Left ventricle myocardium inferior (tissue), 1 donor: ENCODE results near the gene SEM1. TPM values are rescaled to one million over a fixed set of nuclear protein-coding genes. Genes with fewer than 3 reads are reported as not detected.
"Not testable (repeated sequence)": the region's sequence is repeated elsewhere in the genome, so short reads cannot be mapped to it uniquely, and the experiment has no call there.

Source experiments
- DNase-seq: peaks from one replicate; pipeline ENCODE4 v3.0.0-alpha.2; 2020
- H3K27ac ChIP-seq: fragments of 200-600 bp; replicated peaks from 2 replicates; pipeline ENCODE4 v1.8.0; 2021
- H3K27me3 ChIP-seq: fragments of 200-600 bp; 2 replicates; pipeline ENCODE4 v1.8.0; 2021; ENCODE audit warnings: low read depth
- H3K36me3 ChIP-seq: fragments of 200-600 bp; 2 replicates; pipeline ENCODE4 v1.8.0; 2021
- H3K4me1 ChIP-seq: fragments of 200-600 bp; 2 replicates; pipeline ENCODE4 v1.8.0; 2021
- H3K4me3 ChIP-seq: fragments of 200-600 bp; 2 replicates; pipeline ENCODE4 v1.8.0; 2021; ENCODE audit warnings: mild to moderate bottlenecking, moderate library complexity
- H3K9me3 ChIP-seq: fragments of 200-600 bp; replicated peaks from 2 replicates; pipeline ENCODE4 v1.8.0; 2021
- intact Hi-C: fragments of 100-400 bp; cut with micrococcal nuclease; formaldehyde crosslinking; loops from one replicate; pipeline ENCODE4 v1.11.0; 2022
- total RNA-seq: library from RNA; stranded (reverse); fragmentation: NEBNext Ultra II Directional; extraction: Animal tissue kit (Norgen Biotek cat#: 25700); gene quantifications from one replicate; pipeline ENCODE4 v1.2.1, GENCODE V29; 2021
- TF ChIP-seq, protein P1 (sequence below): fragments of 200-600 bp; IDR thresholded peaks from 2 replicates; pipeline ENCODE4 v1.8.0; 2021; ENCODE audit warnings: antibody characterized with exemption, mild to moderate bottlenecking, borderline replicate concordance
- donor health status: DM: no; HTN: yes; CAD: no; lungs with severe emphysema.

The SEM1 gene
- total RNA-seq, 1 donor from 2014 or later, result 51.0 TPM

DNA sequence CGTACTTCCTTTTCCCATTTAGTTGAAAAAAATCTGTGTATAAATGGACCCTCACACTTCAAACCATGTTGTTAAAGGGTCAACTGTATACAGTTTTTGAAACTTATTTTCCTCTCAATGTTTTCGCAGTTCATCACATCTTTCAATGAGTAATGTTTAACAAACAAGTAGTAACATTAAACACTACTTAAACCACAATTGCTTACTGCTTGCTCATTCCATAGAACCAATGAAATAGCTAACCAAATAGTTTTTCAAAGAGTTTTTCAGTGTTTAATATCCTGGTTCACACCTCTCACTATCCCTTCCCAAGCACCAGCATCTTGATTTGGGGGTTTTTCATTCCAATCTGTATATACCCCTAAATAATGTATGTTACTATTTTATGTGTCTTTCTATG lies 9.1 kb downstream of the SEM1 start:
- intact Hi-C loops, result loop anchor here (10.0 kb wide), 1 partner anchor 396 kb away; no protein-coding TSS in a partner anchor
- Histone ChIP-seq H3K4me1 (peaks cover 55% of the 10 kb centered on the region), H3K36me3 (peaks cover 3% of the 10 kb centered on the region), H3K27me3 (no peaks in the 10 kb centered on the region), H3K27ac (no peak overlapping the region), H3K4me3 (no peak overlapping the region), H3K9me3 (no peaks in the 10 kb centered on the region)
- TF ChIP-seq, protein P1, sequence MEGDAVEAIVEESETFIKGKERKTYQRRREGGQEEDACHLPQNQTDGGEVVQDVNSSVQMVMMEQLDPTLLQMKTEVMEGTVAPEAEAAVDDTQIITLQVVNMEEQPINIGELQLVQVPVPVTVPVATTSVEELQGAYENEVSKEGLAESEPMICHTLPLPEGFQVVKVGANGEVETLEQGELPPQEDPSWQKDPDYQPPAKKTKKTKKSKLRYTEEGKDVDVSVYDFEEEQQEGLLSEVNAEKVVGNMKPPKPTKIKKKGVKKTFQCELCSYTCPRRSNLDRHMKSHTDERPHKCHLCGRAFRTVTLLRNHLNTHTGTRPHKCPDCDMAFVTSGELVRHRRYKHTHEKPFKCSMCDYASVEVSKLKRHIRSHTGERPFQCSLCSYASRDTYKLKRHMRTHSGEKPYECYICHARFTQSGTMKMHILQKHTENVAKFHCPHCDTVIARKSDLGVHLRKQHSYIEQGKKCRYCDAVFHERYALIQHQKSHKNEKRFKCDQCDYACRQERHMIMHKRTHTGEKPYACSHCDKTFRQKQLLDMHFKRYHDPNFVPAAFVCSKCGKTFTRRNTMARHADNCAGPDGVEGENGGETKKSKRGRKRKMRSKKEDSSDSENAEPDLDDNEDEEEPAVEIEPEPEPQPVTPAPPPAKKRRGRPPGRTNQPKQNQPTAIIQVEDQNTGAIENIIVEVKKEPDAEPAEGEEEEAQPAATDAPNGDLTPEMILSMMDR, result no peak
- DNase-seq, result no peak

DNA sequence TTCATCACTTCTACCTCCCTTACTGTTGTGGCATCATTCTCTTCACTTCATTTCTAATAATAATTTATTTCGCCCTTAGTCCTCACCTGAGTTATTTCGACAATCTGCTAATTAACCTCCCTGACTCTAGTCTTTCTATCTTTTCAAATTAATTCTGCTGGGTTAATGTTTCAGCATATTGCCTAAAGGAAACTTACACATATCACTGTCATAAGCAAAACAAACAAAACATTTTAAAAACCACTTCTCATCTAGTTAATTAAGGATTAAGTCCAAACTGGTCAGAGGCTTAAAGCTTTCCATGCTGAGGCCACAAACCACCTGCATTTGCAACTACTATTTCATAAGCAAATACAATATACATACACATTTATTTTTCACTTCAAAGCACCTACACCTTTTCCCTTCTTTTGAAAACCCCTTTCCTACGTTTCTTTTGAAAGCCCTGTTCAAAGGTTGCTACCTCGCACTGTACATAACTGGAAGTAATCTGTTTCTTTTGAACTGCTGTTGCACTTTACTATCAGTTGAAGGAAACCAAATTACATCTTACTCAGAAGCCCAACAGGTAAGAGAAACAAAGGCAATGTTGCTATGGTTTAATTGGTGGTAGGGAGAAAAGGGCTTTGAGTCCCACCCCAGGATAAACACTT lies 10.3 kb downstream of the SEM1 start:
- intact Hi-C loops, result no loop called here
- Histone ChIP-seq H3K27me3 (no peaks in the 10 kb centered on the region), H3K4me3 (no peak overlapping the region), H3K9me3 (no peaks in the 10 kb centered on the region), H3K36me3 (peaks cover 3% of the 10 kb centered on the region), H3K4me1 (peaks cover 58% of the 10 kb centered on the region), H3K27ac (no peak overlapping the region)
- TF ChIP-seq, protein P1, result no peak
- no peak for DNase-seq

DNA sequence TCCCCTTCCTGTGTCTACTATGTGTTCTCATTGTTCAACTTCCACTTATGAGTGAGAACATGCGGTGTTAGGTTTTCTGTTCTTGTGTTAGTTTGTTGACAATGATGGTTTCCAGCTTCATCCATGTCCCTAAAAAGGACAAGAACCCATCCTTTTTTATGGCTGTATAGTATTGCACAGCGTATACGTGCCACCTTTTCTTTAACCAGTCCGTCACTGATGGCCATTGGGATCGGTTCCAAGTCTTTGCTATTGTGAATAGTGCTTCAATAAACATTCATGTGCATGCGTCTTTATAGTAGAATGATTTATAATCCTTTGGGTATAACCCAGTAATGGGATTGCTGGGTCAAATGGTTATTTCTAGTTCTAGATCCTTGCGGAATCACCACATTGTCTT lies 11.2 kb downstream of the SEM1 start:
- intact Hi-C loops, H3K27ac ChIP-seq, H3K9me3 ChIP-seq, H3K36me3 ChIP-seq, H3K27me3 ChIP-seq, DNase-seq, H3K4me3 ChIP-seq: not testable (repeated sequence)
- peaks cover 64% of the 10 kb centered on the region for H3K4me1 ChIP-seq

DNA sequence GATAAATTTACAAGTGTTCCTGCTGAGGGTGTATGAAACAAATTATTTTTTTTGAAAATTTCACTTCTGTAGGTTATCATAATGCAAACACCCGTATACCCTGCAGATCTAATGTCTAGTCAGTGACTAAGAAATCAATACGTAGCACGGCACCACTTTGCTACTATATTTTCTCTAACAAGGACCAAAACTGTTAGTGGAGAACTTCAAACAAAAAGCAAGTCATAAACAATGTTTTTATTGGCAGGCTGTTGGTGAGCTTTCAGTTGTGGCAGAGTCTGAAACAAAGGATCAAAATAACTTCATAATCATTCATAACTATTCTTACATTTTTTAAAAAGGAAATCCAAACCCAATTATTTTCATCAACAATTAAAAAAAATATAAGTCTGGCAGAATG lies 11.8 kb downstream of the SEM1 start:
- Histone ChIP-seq H3K27ac (no peak overlapping the region), H3K36me3 (peaks cover 9% of the 10 kb centered on the region), H3K4me3 (no peak overlapping the region), H3K9me3 (no peaks in the 10 kb centered on the region), H3K27me3 (no peaks in the 10 kb centered on the region), H3K4me1 (peaks cover 71% of the 10 kb centered on the region)
- TF ChIP-seq, protein P1, result no peak
- intact Hi-C loops, result no loop called here
- DNase-seq, result no peak

DNA sequence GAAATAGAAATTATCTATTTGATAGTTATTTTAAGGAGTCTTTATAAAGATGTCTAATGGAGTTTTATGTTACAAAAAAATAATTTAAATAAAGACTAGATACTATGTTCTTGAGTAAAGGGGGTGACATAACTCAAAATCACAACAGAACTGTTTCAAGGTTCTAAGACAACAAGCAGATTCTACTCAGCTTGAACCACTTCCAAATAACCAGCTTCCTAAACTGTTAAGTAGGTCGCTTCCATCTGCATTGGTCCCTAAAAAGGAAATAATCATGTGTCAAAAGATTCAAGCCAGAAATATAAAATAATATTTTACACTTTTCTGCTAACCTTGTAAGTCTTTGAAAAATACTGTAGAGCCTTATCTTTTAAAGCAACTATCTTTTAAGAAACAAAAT lies 14.1 kb downstream of the SEM1 start:
- Histone ChIP-seq H3K4me3 (no peak overlapping the region), H3K27ac (no peak overlapping the region), H3K36me3 (peaks cover 19% of the 10 kb centered on the region), H3K27me3 (no peaks in the 10 kb centered on the region), H3K4me1 (peaks cover 74% of the 10 kb centered on the region), H3K9me3 (no peaks in the 10 kb centered on the region)
- intact Hi-C loops, result no loop called here
- TF ChIP-seq, protein P1, result no peak
- no peak for DNase-seq

DNA sequence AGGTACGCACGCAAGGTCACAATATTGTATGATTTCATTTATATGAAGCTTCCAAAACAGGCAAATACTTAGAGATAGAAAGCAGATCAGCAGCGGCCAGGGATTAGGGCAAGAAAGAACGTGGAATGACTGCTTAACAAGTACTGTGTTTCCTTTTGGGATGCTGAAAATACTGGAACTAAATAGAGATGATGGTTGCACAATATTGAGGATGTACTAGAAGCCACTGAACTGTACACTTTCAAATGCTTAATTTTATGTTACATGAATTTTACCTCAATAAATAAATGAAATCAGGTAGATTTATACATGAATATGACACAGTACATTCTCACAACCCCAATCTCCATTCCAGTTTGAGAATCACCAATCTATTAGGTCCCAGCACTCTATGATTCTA lies 15.6 kb downstream of the SEM1 start:
- H3K4me1 ChIP-seq, result peaks cover 86% of the 10 kb centered on the region

More for the DNA sequence above, 15.6 kb downstream of the SEM1 start:
- H3K27ac ChIP-seq, result no peak overlapping the region
- H3K4me3 ChIP-seq, result no peak overlapping the region
- no peaks in the 10 kb centered on the region for H3K9me3 ChIP-seq
- H3K36me3 ChIP-seq, result peaks cover 20% of the 10 kb centered on the region
- intact Hi-C loops, result no loop called here
- H3K27me3 ChIP-seq, result no peaks in the 10 kb centered on the region
- TF ChIP-seq, protein P1, result no peak
- no peak for DNase-seq
